ENCODE results near the gene SLC25A22.

DNA sequence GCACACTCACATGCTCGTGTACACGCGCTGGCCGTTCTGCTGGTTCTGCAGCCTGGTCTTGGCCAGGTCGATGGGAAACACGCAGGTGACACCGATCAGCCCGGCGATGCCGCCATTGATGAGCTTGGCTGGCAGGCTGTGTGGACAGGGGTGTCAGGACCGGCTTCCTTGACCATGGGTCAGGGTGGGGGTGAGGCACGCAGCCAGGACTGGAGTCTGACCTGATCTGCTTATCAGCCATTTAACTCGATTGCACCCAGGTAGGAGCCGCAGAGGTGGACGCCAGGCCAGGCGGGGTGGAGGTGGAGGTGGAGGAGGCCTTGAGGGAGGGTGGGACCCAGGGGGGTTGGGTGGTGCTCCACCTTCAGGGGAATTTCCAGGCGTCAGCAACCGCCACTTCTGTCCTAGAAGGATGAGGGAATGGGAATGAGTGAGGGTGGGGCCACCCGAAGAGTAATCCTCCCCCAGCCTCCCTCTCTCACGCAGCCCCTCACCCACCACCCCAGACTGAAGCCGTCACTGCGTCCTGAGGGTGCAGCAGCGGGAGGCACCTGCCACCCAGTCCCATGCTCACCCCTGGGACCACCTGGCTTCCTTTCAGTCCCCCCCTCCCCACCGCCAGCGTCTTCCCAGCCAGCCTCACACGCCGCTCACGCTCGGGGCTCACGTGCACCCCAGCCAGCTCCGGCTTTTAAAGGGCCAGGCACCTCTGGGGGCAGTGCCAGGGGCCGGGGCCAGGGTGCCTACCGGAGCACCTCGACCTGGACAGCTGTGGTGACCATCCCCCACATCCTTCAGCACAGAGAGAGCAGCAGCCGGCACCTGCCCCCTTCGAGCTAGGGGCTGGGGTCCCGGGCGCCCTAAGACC, 3.1 kb downstream of the SLC25A22 start:
- TF ChIP-seq TCF12 (IDR thresholded peaks at IDR 0.05) = no peak
- TF ChIP-seq GABPA (IDR thresholded peaks at IDR 0.05; ENCODE audit: low read depth) = no peak
- TF ChIP-seq TAF1 (IDR thresholded peaks at IDR 0.05; ENCODE audit: borderline replicate concordance, low read depth, low read length) = no peak
- TF ChIP-seq, protein P1, sequence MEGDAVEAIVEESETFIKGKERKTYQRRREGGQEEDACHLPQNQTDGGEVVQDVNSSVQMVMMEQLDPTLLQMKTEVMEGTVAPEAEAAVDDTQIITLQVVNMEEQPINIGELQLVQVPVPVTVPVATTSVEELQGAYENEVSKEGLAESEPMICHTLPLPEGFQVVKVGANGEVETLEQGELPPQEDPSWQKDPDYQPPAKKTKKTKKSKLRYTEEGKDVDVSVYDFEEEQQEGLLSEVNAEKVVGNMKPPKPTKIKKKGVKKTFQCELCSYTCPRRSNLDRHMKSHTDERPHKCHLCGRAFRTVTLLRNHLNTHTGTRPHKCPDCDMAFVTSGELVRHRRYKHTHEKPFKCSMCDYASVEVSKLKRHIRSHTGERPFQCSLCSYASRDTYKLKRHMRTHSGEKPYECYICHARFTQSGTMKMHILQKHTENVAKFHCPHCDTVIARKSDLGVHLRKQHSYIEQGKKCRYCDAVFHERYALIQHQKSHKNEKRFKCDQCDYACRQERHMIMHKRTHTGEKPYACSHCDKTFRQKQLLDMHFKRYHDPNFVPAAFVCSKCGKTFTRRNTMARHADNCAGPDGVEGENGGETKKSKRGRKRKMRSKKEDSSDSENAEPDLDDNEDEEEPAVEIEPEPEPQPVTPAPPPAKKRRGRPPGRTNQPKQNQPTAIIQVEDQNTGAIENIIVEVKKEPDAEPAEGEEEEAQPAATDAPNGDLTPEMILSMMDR (IDR thresholded peaks at IDR 0.05) = no peak
- TF ChIP-seq RXRA (IDR thresholded peaks at IDR 0.05; ENCODE audit: borderline replicate concordance, low read depth) = no peak
- no peak for TF ChIP-seq MEF2A (IDR thresholded peaks at IDR 0.05; ENCODE audit: borderline replicate concordance, low read depth)
- no peak for TF ChIP-seq FOXJ3 (CRISPR knock-in tag; IDR thresholded peaks at IDR 0.05)
